Heart left ventricle (tissue), 13 donors: ENCODE results near the gene MIS18BP1.

Experiments used
- CTCF ChIP-seq, 12 donors: fragments of 200-600 bp; sonication (generic) in 4 of 12; IDR thresholded peaks; one replicate each; pipeline versions ENCODE4 v1.5.0 to v1.8.0; 2018 to 2022; ENCODE audit warnings: antibody characterized with exemption in 12 of 12, mild to moderate bottlenecking in 5 of 12
- POLR2A ChIP-seq, 2 donors: fragments of 450-650 bp; IDR thresholded peaks; one replicate each; pipeline ENCODE4 v1.6.1; 2017; ENCODE audit warnings: antibody characterized with exemption in 2 of 2, mild to moderate bottlenecking in 2 of 2, moderate library complexity in 2 of 2
- donor health status: ischemic (EF 13 %, LVEDD 7.1; RV severe dilation, severe dysfunction).
- donor health status: DM: no; HTN: yes; CAD: no.
- donor health status: DM: no; HTN: no; CAD: no.
- donor health status: ischemic (EF 25% LVEDD 6.9; RV normal size, moderate dysfunction).
- donor health status: ischemic (EF 25% LVEDD 5.7; RV mildly dilated, moderate dysfunction).
- donor health status: ischemic (EF 35%, LVEDD 5.7; RV mildly dilated, moderate dysfunction).
- donor health status: nonischemic (EF 11% LVEDD 7.7; RV severe dilation, severe dysfunction).
- donor health status: DM: yes; HTN: yes; CAD: no.
- donor health status: PGD.
- donor health status: ischemic (EF 29% LVEDD 5.4; RV normal size, mild dysfunction).
- donor health status: nonischemic (EF 23%, LVEDD 6.1; RV moderate dilation, normal function).

- TF ChIP-seq CTCF (IDR thresholded peaks at IDR 0.05) (no peak), POLR2A (IDR thresholded peaks at IDR 0.05) (no peak)
Observed at GRCh38 chr14:45254771-45255170, 1.8 kb upstream of the MIS18BP1 start.
